GM21390 (cell line): ENCODE measurements around the gene CCNK.

Experiments
- ATAC-seq: cut with Tn5 transposase; IDR thresholded peaks from one replicate; pipeline ENCODE4 v1.9.1; 2021; ENCODE audit not compliant: unreplicated experiment

The CCNK gene

GRCh38 chr14:99518441-99519346, 37.5 kb downstream of the CCNK start:
- peak; percentile 76 for ATAC-seq

- no peak for ATAC-seq
Observed at GRCh38 chr14:99519347-99519881, 38.2 kb downstream of the CCNK start.

- ATAC-seq, result no peak
Observed at GRCh38 chr14:99519931-99520421, 38.8 kb downstream of the CCNK start.

DNA sequence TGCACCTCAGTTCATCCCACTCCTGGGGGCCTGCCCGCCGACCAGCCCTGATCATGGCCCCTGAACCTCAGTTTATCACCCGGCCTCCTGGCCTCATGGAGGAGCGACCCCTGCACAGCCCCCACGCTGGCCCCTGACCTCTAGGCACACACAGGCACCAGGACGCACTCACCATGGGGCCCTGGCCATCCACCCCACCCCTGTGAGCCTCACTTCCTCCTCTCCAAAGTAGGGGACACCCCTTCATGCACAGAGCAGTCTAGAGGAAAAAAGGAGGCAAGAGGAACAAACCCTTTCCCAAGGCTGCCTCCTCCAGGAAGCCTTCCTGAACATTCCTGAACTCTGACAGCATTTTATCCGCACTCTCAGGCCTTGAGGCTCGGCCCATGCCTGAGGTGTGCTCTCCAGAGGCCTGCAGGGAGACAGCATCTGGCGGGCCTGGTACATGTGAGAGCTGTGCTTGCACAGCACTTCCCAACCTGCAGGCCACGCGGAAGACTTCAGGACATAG, 39.4 kb downstream of the CCNK start:
- no peak for ATAC-seq

DNA sequence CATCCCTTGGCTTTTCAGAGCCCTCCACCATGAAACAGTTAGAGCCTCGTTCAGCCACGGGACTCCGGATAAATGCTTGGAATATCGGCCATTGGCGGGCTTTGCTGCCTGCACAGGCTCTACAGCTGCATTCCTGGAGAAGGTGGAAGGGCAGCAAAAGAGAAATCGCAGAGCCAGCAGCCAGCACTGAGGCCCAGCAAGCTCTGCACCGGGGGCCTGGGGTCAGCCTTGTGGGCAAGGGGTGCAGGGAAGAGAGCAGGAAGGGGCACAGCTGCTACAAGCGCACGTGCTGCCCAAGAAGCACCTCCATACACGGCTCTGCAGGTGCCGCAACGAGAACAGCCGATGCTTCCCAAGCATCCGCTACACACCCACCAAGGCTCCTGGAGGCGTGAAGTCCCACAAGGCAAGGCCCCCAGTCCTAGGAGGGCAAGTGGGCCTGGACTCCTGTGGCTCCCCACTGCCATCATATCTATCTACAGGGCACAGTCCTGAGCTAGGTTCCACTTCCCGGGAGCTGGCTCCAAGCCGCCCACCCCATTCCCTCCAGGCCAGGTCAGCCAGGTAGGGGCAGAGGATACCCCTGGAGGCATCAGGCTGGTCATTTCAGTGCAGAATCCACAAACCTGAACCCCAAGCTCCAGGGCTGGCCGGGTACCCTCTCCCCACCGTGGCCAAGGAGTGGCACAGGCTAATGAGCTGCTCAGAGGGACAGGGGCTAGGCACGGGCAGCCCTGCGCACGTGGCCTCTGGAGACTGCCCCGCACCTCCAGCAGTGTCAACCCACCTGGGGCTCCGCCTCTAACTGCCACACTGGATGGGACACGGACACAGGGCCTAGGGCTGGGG, 40.2 kb downstream of the CCNK start:
- ATAC-seq, result no peak

DNA sequence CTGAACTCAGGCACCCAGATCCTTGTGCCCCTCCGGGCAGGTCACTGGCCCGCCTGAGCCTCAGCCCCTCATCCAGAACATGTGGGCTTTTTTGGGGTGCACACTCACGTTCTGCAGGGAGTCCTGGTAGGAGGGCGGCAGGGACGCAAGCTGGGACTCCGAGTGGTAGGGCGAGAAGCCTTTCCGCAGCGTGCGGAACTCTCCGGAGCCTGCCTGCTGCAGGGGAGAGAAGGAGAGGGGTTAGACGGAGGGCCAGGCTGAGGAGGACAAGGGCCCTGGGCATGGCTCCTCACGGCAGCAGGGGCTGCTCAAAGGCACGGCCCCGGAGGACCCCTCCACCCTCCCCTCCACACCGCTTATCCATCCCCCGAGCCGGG, 40.8 kb downstream of the CCNK start:
- no peak for ATAC-seq

- ATAC-seq, result no peak
Observed at GRCh38 chr14:99522457-99522891, 41.3 kb downstream of the CCNK start.

DNA sequence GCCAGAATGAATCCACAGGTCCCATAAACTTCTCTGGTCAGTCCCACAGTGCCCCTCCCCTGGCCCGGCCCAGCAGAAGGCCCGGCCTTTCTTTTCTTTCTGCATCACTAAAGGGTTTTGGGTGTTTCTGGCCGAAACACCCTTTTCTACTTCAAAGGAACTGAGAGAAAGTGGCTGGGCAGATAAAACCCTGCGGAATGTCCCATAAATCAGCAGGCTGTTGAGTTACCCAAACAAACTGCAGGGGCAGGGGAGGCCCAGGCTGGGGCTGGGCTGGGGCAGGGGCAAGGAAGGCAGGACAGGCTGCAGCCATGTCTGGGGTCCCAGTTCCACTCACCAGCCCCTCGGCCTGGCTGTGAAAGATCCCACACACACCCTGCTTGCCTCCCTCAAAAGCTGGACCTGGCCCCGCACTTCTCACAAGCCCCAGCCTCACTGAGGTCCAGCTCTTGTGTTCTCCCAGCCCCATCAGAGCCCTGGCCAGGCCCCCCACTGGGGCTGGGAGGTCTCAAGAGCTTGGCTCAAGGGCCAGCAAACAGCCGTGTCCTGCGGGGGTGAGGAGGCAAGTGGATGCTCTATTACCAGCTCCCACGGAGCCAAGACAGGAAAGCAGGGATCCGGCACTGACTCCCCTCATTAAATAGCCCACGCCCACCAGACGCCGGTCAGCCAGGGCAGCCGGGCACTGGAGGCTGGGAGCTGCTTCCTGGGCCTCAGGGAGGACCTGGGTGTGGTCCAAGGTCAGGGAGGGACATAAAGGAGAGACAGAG, 41.9 kb downstream of the CCNK start:
- ATAC-seq, result no peak

DNA sequence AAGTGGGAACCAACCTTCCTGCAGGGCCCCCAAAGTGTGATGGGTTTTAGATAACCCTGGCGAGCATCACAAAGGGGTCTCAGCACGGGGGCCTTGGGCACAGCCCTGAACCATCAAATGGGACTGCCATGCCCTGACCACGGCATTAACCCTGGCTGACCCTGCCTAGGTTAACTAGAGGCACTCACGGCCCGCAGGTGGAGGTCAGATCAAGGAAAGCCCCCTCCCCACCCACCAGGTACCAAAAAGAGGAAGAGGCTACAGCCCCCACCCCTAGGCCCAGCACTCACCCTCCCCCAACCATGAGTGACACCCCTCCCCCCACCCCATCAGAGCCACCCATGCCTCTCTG, 42.5 kb downstream of the CCNK start:
- ATAC-seq, result no peak

GRCh38 chr14:99524091-99524661, 43.0 kb downstream of the CCNK start:
- no peak for ATAC-seq

DNA sequence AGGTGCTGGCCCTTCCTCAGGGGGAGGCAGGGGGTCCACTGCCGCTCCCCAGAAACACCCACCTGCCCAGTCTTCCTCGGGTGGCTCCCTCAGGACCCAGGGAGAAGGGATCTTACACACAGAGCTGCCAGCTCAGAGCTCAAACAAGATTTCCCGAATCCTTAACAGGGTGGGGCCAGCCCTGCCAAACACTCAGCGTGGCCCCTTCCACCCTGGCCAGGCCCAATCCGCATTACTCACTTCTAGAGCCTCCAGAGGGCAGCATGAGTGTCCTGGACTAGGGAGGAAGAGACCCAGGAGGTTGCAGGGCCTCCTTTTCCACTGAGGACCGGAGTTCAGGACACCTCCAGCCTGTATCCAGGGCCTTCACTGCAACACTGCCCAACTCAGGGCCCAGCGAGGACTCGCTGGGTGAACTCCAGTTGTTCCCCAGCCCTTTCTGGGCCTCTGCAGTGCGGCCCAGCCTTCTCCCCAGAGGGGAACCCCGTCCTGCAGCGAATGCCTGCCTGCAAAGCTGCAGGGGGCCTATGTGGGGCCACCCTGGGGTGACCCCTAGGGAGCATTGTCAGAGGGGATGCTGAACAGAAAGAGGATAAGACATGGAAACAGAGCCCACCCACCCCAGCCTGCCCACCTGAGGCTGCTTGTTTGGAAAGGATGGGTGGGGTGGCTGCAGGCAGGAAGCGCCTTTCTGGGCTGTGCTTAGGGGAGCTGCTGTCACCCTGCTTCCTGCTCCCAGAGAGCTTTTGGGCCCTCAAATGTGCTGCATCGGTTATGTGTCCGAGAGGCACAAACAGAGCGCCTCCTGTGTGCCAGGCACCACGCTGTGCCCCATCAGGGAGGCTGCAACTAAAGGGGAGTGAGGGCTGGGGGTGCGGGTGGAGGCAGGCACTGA, 43.8 kb downstream of the CCNK start:
- no peak for ATAC-seq

GRCh38 chr14:99525699-99526080, 44.5 kb downstream of the CCNK start:
- no peak for ATAC-seq

GRCh38 chr14:99527026-99527425, 45.8 kb downstream of the CCNK start:
- no peak for ATAC-seq

DNA sequence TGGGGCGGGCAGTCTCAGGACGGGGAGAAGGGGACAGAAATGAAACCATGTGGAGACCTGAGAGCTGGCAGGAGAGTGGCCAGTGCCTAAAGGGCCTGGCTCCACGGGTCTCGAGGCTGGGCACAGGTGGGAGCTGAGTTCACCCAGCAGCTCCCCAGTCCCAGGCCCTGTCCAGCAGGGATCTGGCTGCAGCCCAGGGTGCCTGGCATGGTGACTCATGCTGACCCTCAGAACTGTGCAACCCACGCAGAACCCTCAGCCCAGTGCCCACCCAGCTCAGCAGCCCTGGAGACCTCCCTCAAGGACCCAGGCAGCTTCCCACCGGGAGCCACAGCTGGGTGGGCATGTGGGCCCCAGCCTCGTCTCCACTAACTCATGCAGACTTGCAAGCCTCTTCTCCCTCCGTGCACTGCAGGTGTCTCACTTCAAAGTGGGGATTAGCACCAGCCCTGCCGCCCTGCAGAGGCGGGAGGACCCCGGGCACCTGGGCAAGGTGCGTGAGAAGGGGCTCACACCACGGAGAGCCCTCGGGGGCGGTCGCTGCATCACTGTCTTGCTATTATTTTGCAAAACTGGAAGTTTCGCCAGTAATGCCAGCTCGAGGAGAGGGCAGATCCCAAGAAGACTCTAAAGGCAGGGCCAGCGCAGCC, 46.3 kb downstream of the CCNK start:
- ATAC-seq, result no peak

DNA sequence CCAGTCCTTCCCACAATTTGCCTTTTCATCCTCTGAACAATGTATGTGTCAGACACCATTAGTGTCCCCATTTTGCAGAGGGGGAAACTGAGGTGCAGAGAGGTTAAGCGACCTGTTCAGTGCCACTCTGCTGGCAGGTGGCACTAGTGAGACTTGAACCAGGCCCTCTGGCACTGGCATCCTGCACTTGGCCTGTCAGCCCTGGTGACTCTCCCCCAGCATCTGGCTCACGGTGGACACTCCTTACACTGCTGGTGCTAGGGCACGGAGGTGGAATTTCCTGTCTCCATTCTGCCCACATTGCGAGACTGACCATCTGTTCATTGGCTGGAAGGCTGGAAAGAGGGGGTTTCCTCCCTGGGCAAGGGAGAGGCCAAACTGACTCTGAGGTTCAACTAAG, 48.7 kb downstream of the CCNK start:
- ATAC-seq, result no peak

DNA sequence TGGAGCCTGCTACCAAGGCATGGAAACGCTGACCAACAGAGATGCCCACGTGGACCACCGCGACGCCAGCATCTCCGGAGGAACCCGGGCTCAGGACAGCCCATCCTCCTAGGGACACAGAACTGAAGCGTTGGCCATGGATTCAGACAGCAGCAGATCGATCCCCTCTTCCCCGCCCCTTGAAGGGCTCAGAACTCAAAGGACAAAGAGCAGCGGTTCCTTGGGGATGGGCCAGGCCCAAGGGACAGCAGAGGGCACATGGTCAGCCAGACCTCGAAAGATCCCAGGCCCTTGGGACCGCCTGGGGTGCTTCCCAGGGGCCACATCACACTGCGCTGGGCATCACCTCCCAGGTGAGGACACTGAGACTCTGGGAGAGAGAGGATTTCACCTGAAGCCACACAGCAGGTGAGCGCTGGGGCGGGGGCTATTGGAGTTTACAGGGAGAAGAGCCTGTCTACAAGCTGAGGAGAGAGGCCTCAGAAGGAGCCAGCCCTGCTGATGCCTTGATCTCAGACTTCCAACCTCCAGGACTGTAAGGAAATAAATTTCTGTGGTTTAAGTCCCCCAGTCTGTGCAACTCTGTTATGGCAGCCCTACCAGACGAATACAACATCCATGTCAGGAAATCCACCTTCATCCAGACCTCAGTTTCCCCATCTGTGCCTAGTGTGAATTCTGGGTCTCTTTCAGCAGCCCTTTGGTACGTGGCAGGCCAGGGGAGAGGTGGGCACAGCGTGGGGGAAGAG, 49.4 kb downstream of the CCNK start:
- ATAC-seq, result no peak

DNA sequence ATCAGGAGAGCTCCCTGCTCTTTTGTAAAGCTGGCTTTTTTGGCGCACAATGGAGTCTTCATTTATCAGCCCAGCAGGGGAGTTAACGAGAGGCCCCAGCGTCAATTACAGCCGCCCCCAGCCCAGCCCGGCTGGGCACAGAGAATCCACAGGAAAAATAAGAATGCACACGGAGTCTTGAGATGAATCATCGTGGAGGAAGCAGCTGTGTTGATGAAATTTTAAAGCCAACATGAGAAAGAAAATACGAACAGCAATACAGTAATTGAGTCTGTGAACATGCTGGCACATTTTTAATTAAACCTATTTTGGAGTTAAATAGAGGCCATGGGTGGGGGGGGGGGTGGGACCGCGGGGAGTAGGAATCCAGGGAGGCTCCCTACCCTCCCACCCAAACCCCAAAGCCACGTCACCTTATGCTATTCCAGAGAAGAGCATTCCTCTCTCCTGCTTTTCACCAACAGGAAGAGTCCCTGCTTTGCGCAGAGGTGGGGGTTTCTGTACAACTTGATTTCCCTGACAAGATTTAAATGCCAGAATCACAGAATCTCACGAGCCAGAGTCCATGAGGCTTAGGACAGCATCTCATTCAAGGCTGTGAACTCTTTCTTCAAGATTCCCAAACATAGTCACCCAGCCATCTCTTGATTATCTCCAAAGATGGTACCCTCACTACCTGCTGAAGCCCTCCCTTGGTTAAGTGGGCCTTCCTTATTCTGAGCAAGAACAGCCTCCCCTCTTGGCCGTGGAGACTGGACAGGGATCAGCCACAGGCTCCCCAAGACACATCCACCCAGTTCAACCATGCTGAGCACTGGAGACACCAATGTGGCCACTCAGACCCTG, 50.3 kb downstream of the CCNK start:
- no peak for ATAC-seq
